ENCODE results near the gene BPTF. TPM values are rescaled to one million over a fixed set of nuclear protein-coding genes. Genes with fewer than 3 reads are reported as not detected.

BPTF gene
- polyA plus RNA-seq, 1 of the 3 experiments (the other 2 are of a cell fraction), result 61.4 TPM

DNA sequence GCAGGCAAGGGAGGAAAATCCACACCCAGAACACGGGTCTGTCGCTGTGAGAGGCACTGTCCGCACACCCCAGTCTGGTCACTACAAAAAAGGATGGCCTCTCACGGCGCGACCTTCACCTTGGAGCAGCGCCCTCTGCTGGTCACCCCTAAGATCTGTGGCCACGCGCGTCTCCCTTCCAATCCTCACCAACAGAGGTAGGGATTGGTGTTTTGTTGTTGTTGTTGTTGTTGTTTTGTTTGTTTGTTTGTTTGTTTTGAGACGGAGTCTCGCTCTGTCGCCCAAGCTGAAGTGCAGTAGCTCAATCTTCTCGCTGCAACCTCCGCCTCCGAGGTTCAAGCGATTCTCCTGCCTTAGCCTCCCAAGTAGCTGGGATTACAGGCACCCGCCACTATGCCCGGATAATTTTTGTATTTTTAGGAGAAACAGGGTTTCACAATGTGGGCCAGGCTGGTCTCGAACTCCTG lies 185.9 kb downstream of the BPTF start (continued):
- TF ChIP-seq EZH2phosphoT487 (IDR thresholded peaks at IDR 0.05; ENCODE audit: borderline replicate concordance, low read depth) (no peak), RAD21 (IDR thresholded peaks at IDR 0.05; ENCODE audit: low read length) (peak; percentile 39)

DNA sequence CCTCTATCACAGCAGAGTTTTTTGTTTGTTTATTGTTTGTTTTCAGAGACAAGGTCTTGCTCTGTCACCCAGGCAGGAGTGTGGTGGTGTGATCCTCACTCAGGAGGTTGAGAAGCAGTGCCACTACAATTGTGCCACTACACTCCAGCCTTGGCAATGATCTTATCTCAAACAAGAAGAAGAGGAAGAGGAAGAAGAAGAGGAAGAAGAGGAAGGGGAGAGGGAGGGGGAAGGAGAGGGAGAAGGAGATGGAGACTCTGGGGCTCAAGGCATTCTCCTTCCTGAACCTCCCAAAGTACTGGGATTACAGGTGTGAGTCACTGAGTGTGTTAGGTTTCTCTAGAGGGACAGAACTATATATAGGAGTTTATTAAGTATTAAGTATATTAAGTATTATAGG lies 188.1 kb downstream of the BPTF start:
- H4K20me1 ChIP-seq (ENCODE audit: insufficient read depth), result no peaks in the 10 kb centered on the region
- no peak overlapping the region for H3K4me3 ChIP-seq (ENCODE audit: low read depth in 2 of 2, low read length in 1 of 2)
- H3F3A ChIP-seq (replicated peaks; ENCODE audit: insufficient read depth), result no peaks in the 10 kb centered on the region
- no peak overlapping the region for H3K27ac ChIP-seq (ENCODE audit: low read depth in 2 of 2, low read length in 1 of 2)
- ChIA-PET CTCF (no interaction called here), POLR2A (no interaction called here)
- TF ChIP-seq SMC3 (IDR thresholded peaks at IDR 0.05; ENCODE audit: low read depth, low read length) (no peak), TEAD4 (IDR thresholded peaks at IDR 0.05; ENCODE audit: borderline replicate concordance, insufficient read depth) (no peak), EP300 (IDR thresholded peaks at IDR 0.05; ENCODE audit: borderline replicate concordance in 1 of 2, low read depth in 1 of 2, low read length in 1 of 2) (no peak), YY1 (IDR thresholded peaks at IDR 0.05; ENCODE audit: low read depth) (no peak), USF2 (IDR thresholded peaks at IDR 0.05; ENCODE audit: borderline replicate concordance, low read depth, low read length) (no peak), TAF1 (IDR thresholded peaks at IDR 0.05; ENCODE audit: borderline replicate concordance, low read depth, low read length) (no peak), GABPA (IDR thresholded peaks at IDR 0.05; ENCODE audit: low read depth) (no peak), JUND (IDR thresholded peaks at IDR 0.05) (no peak), NRF1 (IDR thresholded peaks at IDR 0.05; ENCODE audit: low read depth, low read length) (no peak), GATA2 (CRISPR knock-in tag; IDR thresholded peaks at IDR 0.05) (no peak)
- TF ChIP-seq, protein P1, sequence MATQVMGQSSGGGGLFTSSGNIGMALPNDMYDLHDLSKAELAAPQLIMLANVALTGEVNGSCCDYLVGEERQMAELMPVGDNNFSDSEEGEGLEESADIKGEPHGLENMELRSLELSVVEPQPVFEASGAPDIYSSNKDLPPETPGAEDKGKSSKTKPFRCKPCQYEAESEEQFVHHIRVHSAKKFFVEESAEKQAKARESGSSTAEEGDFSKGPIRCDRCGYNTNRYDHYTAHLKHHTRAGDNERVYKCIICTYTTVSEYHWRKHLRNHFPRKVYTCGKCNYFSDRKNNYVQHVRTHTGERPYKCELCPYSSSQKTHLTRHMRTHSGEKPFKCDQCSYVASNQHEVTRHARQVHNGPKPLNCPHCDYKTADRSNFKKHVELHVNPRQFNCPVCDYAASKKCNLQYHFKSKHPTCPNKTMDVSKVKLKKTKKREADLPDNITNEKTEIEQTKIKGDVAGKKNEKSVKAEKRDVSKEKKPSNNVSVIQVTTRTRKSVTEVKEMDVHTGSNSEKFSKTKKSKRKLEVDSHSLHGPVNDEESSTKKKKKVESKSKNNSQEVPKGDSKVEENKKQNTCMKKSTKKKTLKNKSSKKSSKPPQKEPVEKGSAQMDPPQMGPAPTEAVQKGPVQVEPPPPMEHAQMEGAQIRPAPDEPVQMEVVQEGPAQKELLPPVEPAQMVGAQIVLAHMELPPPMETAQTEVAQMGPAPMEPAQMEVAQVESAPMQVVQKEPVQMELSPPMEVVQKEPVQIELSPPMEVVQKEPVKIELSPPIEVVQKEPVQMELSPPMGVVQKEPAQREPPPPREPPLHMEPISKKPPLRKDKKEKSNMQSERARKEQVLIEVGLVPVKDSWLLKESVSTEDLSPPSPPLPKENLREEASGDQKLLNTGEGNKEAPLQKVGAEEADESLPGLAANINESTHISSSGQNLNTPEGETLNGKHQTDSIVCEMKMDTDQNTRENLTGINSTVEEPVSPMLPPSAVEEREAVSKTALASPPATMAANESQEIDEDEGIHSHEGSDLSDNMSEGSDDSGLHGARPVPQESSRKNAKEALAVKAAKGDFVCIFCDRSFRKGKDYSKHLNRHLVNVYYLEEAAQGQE (IDR thresholded peaks at IDR 0.05; ENCODE audit: low read depth, low read length), result no peak
- TF ChIP-seq, protein P2, sequence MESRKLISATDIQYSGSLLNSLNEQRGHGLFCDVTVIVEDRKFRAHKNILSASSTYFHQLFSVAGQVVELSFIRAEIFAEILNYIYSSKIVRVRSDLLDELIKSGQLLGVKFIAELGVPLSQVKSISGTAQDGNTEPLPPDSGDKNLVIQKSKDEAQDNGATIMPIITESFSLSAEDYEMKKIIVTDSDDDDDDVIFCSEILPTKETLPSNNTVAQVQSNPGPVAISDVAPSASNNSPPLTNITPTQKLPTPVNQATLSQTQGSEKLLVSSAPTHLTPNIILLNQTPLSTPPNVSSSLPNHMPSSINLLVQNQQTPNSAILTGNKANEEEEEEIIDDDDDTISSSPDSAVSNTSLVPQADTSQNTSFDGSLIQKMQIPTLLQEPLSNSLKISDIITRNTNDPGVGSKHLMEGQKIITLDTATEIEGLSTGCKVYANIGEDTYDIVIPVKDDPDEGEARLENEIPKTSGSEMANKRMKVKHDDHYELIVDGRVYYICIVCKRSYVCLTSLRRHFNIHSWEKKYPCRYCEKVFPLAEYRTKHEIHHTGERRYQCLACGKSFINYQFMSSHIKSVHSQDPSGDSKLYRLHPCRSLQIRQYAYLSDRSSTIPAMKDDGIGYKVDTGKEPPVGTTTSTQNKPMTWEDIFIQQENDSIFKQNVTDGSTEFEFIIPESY (IDR thresholded peaks at IDR 0.05; ENCODE audit: borderline replicate concordance, low read depth), result no peak
- DNase-seq, result no peak
- no peak overlapping the region for H2AFZ ChIP-seq (ENCODE audit: low read depth)
- no peak overlapping the region for H3K9ac ChIP-seq
- H3K9me2 ChIP-seq, result no peaks in the 10 kb centered on the region
- H3K9me3 ChIP-seq, result no peaks in the 10 kb centered on the region
- H3K4me2 ChIP-seq, result no peak overlapping the region
- no peaks in the 10 kb centered on the region for H3K36me3 ChIP-seq (replicated peaks in 1 of 2; ENCODE audit: control insufficient read depth in 1 of 2, insufficient read depth in 2 of 2, low read length in 1 of 2)
- no peaks in the 10 kb centered on the region for H3K4me1 ChIP-seq (ENCODE audit: control insufficient read depth in 1 of 2, insufficient read depth in 2 of 2, low read depth in 1 of 2, low read length in 1 of 2)
- H3K79me2 ChIP-seq (ENCODE audit: insufficient read depth), result no peaks in the 10 kb centered on the region
- no peaks in the 10 kb centered on the region for H3K27me3 ChIP-seq (ENCODE audit: insufficient read depth)

All from SK-N-SH (cell line).